H1 (cell line): Measurements from ENCODE around the gene KCNK3.

Experiments used
- CHD1 ChIP-seq: IDR thresholded peaks from 2 replicates; pipeline ENCODE4 v1.6.1; 2012; ENCODE audit warnings: low read depth, low read length, improper control_type of control experiment
- EP300 ChIP-seq, 2 experiments: IDR thresholded peaks; 1 replicate in 1 of 2; 2 replicates in 1 of 2; pipeline ENCODE4 v1.6.1; 2011 to 2012; ENCODE audit warnings: low read depth in 2 of 2, low read length in 2 of 2, mild to moderate bottlenecking in 2 of 2, borderline replicate concordance in 1 of 2, inconsistent platforms in 1 of 2, moderate library complexity in 1 of 2
- EZH2 ChIP-seq: fragments of 200-600 bp; sonication (generic); IDR thresholded peaks from 2 replicates; pipeline ENCODE4 v1.7.1; 2012; ENCODE audit warnings: low read depth, mild to moderate bottlenecking, moderate library complexity, low read length, inconsistent platforms; ENCODE audit not compliant: severe bottlenecking
- HDAC6 ChIP-seq: IDR thresholded peaks from one replicate; pipeline ENCODE4 v1.7.1; 2012; ENCODE audit warnings: low read depth, mild to moderate bottlenecking, inconsistent platforms, low read length, moderate library complexity
- RAD21 ChIP-seq, 2 experiments: IDR thresholded peaks in 1 of 2; conservative IDR thresholded peaks in 1 of 2; 2 replicates each; pipeline ENCODE4 v1.6.1; 2011; ENCODE audit warnings: low read depth in 2 of 2, low read length in 2 of 2, improper control_type of control experiment in 1 of 2, inconsistent platforms in 1 of 2, mild to moderate bottlenecking in 1 of 2, moderate library complexity in 1 of 2
- SIN3A ChIP-seq, 2 experiments: IDR thresholded peaks in 1 of 2; conservative IDR thresholded peaks in 1 of 2; 2 replicates each; pipeline ENCODE4 v1.6.1; 2011 to 2012; ENCODE audit warnings: low read length in 2 of 2, improper control_type of control experiment in 1 of 2, low read depth in 1 of 2, mild to moderate bottlenecking in 1 of 2
- SP1 ChIP-seq: IDR thresholded peaks from 2 replicates; pipeline ENCODE4 v1.6.1; 2011; ENCODE audit warnings: low read depth, low read length
- TAF1 ChIP-seq: IDR thresholded peaks from 2 replicates; pipeline ENCODE4 v1.6.1; 2011; ENCODE audit warnings: mild to moderate bottlenecking, low read depth, low read length
- YY1 ChIP-seq: IDR thresholded peaks from 2 replicates; pipeline ENCODE4 v1.6.1; 2011; ENCODE audit warnings: low read depth, mild to moderate bottlenecking, low read length
- TF ChIP-seq, protein P1 (sequence below), 3 experiments: IDR thresholded peaks; 1 replicate in 2 of 3; 2 replicates in 1 of 3; pipeline versions ENCODE4 v1.5.1 to v1.6.1; 2011; ENCODE audit warnings: low read length in 3 of 3, mild to moderate bottlenecking in 3 of 3, inconsistent platforms in 2 of 3, low read depth in 1 of 3, moderate library complexity in 1 of 3; ENCODE audit not compliant: insufficient read depth in 1 of 3; ENCODE audit errors: control extremely low read depth in 1 of 3
- TF ChIP-seq, protein P2 (sequence below): IDR thresholded peaks from 2 replicates; pipeline ENCODE4 v1.6.1; 2012; ENCODE audit warnings: inconsistent platforms

DNA sequence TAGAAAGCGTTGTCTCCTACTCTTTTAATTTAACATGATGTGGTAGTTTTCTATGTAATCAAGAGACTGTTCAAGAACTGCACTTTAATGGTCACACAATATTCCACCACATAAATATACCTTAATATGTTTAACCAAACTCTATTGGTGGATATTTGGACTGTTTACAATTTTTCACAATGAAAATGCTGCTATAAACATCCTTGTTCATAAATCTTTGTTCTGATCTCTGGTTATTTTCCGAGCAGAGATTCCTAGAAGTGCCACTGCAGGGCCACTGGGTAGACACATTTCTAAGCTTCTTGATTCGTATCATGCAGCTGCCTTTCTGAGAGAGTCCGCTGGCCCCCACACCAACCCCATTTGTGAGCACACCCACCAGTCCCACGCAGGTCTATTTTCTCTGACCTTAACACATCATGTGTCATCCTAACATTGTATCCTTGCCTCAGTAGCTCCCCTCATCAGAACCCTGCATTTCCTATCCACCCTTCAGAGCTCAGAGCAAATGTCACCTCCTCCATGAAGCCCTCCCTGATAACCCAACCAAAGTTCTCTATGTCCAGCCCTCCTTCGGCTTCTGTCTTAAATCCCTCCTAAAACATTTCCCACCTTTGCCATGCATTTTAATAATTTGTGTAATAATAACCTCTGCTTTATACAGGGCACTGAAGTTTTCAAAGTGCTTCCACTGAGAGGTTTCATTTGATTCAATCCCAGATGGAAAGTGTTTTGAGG, 26.6 kb downstream of the KCNK3 start:
- TF ChIP-seq RAD21 (IDR thresholded peaks at IDR 0.05 in 1 of 2, conservative IDR thresholded peaks at IDR 0.05 in 1 of 2; ENCODE audit: low read depth in 2 of 2, low read length in 2 of 2) (no peak), HDAC6 (no peak), SP1 (no peak), EP300 (IDR thresholded peaks at IDR 0.05; ENCODE audit: borderline replicate concordance in 1 of 2, low read depth in 2 of 2, low read length in 2 of 2) (no peak), EZH2 (no peak), SIN3A (conservative IDR thresholded peaks at IDR 0.05 in 1 of 2, IDR thresholded peaks at IDR 0.05 in 1 of 2; ENCODE audit: low read depth in 1 of 2, low read length in 2 of 2) (no peak), TAF1 (no peak), YY1 (no peak), CHD1 (no peak)
- TF ChIP-seq, protein P1, sequence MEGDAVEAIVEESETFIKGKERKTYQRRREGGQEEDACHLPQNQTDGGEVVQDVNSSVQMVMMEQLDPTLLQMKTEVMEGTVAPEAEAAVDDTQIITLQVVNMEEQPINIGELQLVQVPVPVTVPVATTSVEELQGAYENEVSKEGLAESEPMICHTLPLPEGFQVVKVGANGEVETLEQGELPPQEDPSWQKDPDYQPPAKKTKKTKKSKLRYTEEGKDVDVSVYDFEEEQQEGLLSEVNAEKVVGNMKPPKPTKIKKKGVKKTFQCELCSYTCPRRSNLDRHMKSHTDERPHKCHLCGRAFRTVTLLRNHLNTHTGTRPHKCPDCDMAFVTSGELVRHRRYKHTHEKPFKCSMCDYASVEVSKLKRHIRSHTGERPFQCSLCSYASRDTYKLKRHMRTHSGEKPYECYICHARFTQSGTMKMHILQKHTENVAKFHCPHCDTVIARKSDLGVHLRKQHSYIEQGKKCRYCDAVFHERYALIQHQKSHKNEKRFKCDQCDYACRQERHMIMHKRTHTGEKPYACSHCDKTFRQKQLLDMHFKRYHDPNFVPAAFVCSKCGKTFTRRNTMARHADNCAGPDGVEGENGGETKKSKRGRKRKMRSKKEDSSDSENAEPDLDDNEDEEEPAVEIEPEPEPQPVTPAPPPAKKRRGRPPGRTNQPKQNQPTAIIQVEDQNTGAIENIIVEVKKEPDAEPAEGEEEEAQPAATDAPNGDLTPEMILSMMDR (IDR thresholded peaks at IDR 0.05; ENCODE audit: control extremely low read depth in 1 of 3, insufficient read depth in 1 of 3, low read depth in 1 of 3, low read length in 3 of 3) = no peak
- TF ChIP-seq, protein P2, sequence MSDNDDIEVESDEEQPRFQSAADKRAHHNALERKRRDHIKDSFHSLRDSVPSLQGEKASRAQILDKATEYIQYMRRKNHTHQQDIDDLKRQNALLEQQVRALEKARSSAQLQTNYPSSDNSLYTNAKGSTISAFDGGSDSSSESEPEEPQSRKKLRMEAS = no peak
